Ovary (tissue), 3 donors: ENCODE measurements around the gene RNPEPL1.

Experiments used
- CTCF ChIP-seq, 3 donors: fragments of 450-650 bp in 2 of 3; fragments of 200-600 bp in 1 of 3; IDR thresholded peaks; one replicate each; pipeline versions ENCODE4 v1.5.1 to v1.8.0; 2016 to 2022; ENCODE audit warnings: antibody characterized with exemption in 3 of 3, mild to moderate bottlenecking in 1 of 3
- POLR2A ChIP-seq: fragments of 450-650 bp; IDR thresholded peaks from one replicate; pipeline ENCODE4 v1.6.1; 2017; ENCODE audit warnings: antibody characterized with exemption, mild to moderate bottlenecking, moderate library complexity
- donor health status: DM: no; HTN: no; CAD: no.

- TF ChIP-seq CTCF (IDR thresholded peaks at IDR 0.05), result no peak
- TF ChIP-seq POLR2A, result no peak
Observed at GRCh38 chr2:240574386-240575100, 6.3 kb downstream of the RNPEPL1 start.
